DOHH2 (cell line): Measurements from ENCODE around the gene SULF2.

Source experiments
- H3F3A ChIP-seq: fragments of 200-600 bp; sonication (generic), shearing (Covaris generic); 2 replicates; pipeline ENCODE4 v1.6.0; 2016; ENCODE audit warnings: antibody characterized with exemption, mild to moderate bottlenecking; ENCODE audit not compliant: control insufficient read depth, insufficient read depth
- H3K27ac ChIP-seq: fragments of 200-600 bp; sonication (generic); 2 replicates; pipeline ENCODE4 v1.5.1; 2014; ENCODE audit warnings: low read depth, mild to moderate bottlenecking, low read length, moderate library complexity
- H3K27me3 ChIP-seq: fragments of 200-600 bp; sonication (generic); 2 replicates; pipeline ENCODE4 v1.6.1; 2014; ENCODE audit warnings: mild to moderate bottlenecking, low read length, mixed read lengths; ENCODE audit not compliant: control insufficient read depth
- H3K36me3 ChIP-seq: fragments of 200-600 bp; sonication (generic); 2 replicates; pipeline ENCODE4 v1.6.1; 2014; ENCODE audit warnings: mild to moderate bottlenecking, low read length, moderate library complexity, mixed read lengths; ENCODE audit not compliant: control insufficient read depth
- H3K4me1 ChIP-seq: fragments of 200-600 bp; sonication (generic); 2 replicates; pipeline ENCODE4 v1.6.1; 2014; ENCODE audit warnings: mild to moderate bottlenecking, low read length, mixed read lengths; ENCODE audit not compliant: control insufficient read depth
- H3K4me2 ChIP-seq: fragments of 200-600 bp; sonication (generic); 2 replicates; pipeline ENCODE4 v1.6.0; 2014; ENCODE audit warnings: mild to moderate bottlenecking, low read length, moderate library complexity
- H3K4me3 ChIP-seq: fragments of 200-600 bp; sonication (generic); 2 replicates; pipeline ENCODE4 v1.5.1; 2014; ENCODE audit warnings: mild to moderate bottlenecking, low read length, mixed read lengths
- H3K79me2 ChIP-seq: fragments of 200-600 bp; sonication (generic); 2 replicates; pipeline ENCODE4 v1.6.1; 2014; ENCODE audit warnings: mild to moderate bottlenecking, low read length, mixed read lengths; ENCODE audit not compliant: control insufficient read depth
- H3K9me2 ChIP-seq: fragments of 200-600 bp; sonication (generic); replicated peaks from 2 replicates; pipeline ENCODE4 v1.6.1; 2014; ENCODE audit warnings: mild to moderate bottlenecking, low read length, mixed read lengths; ENCODE audit not compliant: control insufficient read depth
- H3K9me3 ChIP-seq: fragments of 200-600 bp; sonication (generic); 2 replicates; pipeline ENCODE4 v1.6.1; 2014; ENCODE audit warnings: antibody characterized with exemption, low read length, mixed read lengths; ENCODE audit not compliant: control insufficient read depth, insufficient read depth
- H4K20me1 ChIP-seq: fragments of 200-600 bp; sonication (generic); 2 replicates; pipeline ENCODE4 v1.6.0; 2014; ENCODE audit warnings: low read depth, mild to moderate bottlenecking, antibody characterized with exemption, low read length, moderate library complexity; ENCODE audit not compliant: control insufficient read depth, insufficient read depth
- EZH2phosphoT487 ChIP-seq: fragments of 200-600 bp; sonication (generic); IDR thresholded peaks from 2 replicates; pipeline ENCODE4 v1.6.1; 2017; ENCODE audit warnings: borderline replicate concordance, mild to moderate bottlenecking, antibody characterized with exemption, low read length, moderate library complexity, mixed read lengths
- TF ChIP-seq, protein P1 (sequence below): fragments of 200-600 bp; sonication (generic); IDR thresholded peaks from one replicate; pipeline ENCODE4 v1.5.1; 2014; ENCODE audit warnings: antibody characterized with exemption, mild to moderate bottlenecking, low read depth, low read length; ENCODE audit not compliant: poor library complexity, severe bottlenecking

SULF2 gene

DNA sequence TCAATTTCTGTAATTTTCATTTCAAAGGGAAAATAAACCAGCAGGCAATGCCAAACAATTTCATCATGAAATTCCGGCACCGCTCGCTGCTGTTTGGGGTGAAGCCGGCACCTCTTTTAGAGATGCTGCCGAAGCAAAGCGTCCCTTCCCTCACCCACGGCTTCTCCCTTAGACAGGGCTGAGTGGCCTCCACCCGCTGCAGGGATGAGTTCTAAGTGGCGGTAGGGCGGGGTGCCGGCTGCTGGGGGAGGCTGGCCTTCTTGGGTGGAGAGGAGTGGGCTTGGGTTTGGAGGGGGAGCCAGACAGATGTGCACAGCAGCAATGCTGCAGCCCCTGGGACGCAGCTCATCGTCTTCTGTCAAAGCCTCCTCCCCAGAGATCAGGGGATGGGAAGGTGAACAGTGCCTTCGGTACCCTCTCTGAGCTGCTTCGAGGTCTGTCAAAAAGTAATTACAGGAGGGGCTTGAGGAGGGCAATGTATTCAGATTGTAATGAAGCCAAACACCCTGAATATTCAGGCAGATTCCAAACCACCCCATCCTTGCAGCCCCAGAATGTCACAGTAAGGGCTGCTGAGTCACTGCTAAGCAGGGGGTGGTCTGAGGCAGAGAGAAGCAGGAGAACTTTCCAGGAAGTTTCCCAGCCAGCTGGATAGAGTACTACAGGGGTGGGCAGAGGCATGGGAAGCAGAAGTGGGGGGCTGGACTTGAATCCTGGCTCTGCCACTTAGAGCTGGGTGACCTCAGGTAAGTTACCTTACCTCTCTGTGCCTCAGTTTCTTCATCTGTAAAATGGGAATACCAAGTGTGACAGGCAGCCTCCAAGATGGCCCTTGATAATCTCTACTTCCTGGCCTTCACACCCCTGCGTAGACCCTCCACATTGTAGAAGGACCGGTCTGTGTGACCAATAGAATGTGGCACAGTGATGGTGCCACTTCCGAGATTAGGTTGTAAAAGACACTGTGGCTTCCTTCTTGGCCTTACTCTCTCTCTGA, 96.6 kb downstream of the SULF2 start:
- H4K20me1 ChIP-seq, result no peaks in the 10 kb centered on the region
- no peaks in the 10 kb centered on the region for H3K4me1 ChIP-seq
- no peak for TF ChIP-seq EZH2phosphoT487
- no peaks in the 10 kb centered on the region for H3F3A ChIP-seq
- H3K27me3 ChIP-seq, result peaks cover 2% of the 10 kb centered on the region; the same call in 1 of the 2 replicates
- no peak overlapping the region for H3K4me3 ChIP-seq
- no peak overlapping the region for H3K4me2 ChIP-seq
- no peak overlapping the region for H3K27ac ChIP-seq
- no peaks in the 10 kb centered on the region for H3K36me3 ChIP-seq
- no peaks in the 10 kb centered on the region for H3K9me2 ChIP-seq
- H3K79me2 ChIP-seq, result no peaks in the 10 kb centered on the region
- H3K9me3 ChIP-seq, result no peaks in the 10 kb centered on the region

GRCh38 chr20:47687095-47687987, 97.9 kb downstream of the SULF2 start:
- H3K9me2 ChIP-seq, result no peaks in the 10 kb centered on the region
- no peaks in the 10 kb centered on the region for H3K4me1 ChIP-seq
- H3K79me2 ChIP-seq, result no peaks in the 10 kb centered on the region
- no peaks in the 10 kb centered on the region for H3K27me3 ChIP-seq
- no peaks in the 10 kb centered on the region for H3K36me3 ChIP-seq
- TF ChIP-seq, protein P1, sequence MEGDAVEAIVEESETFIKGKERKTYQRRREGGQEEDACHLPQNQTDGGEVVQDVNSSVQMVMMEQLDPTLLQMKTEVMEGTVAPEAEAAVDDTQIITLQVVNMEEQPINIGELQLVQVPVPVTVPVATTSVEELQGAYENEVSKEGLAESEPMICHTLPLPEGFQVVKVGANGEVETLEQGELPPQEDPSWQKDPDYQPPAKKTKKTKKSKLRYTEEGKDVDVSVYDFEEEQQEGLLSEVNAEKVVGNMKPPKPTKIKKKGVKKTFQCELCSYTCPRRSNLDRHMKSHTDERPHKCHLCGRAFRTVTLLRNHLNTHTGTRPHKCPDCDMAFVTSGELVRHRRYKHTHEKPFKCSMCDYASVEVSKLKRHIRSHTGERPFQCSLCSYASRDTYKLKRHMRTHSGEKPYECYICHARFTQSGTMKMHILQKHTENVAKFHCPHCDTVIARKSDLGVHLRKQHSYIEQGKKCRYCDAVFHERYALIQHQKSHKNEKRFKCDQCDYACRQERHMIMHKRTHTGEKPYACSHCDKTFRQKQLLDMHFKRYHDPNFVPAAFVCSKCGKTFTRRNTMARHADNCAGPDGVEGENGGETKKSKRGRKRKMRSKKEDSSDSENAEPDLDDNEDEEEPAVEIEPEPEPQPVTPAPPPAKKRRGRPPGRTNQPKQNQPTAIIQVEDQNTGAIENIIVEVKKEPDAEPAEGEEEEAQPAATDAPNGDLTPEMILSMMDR, result no peak
- TF ChIP-seq EZH2phosphoT487, result no peak
- H3K27ac ChIP-seq, result no peak overlapping the region
- no peaks in the 10 kb centered on the region for H3K9me3 ChIP-seq
- H4K20me1 ChIP-seq, result no peaks in the 10 kb centered on the region
- no peaks in the 10 kb centered on the region for H3F3A ChIP-seq
- no peak overlapping the region for H3K4me2 ChIP-seq
- no peak overlapping the region for H3K4me3 ChIP-seq

- Histone ChIP-seq H3K79me2 (no peaks in the 10 kb centered on the region), H3K4me1 (no peaks in the 10 kb centered on the region), H4K20me1 (no peaks in the 10 kb centered on the region), H3K27ac (no peak overlapping the region), H3K9me3 (no peaks in the 10 kb centered on the region), H3K4me3 (no peak overlapping the region), H3K9me2 (no peaks in the 10 kb centered on the region), H3K36me3 (no peaks in the 10 kb centered on the region), H3K4me2 (no peak overlapping the region), H3K27me3 (no peaks in the 10 kb centered on the region), H3F3A (no peaks in the 10 kb centered on the region)
- no peak for TF ChIP-seq EZH2phosphoT487
- TF ChIP-seq, protein P1, result no peak
Observed at GRCh38 chr20:47686545-47686944, 98.7 kb downstream of the SULF2 start.
